Heart left ventricle (tissue), 16 donors: Measurements from ENCODE around the gene MYH10. TPM values are rescaled to one million over a fixed set of nuclear protein-coding genes. Genes with fewer than 3 reads are reported as not detected.

Source experiments
- ATAC-seq, 4 donors: fragments of 200-7000 bp; cut with Tn5 transposase; one replicate each; pipeline ENCODE4 v1.9.1; 2020 to 2022; ENCODE audit warnings: moderate library complexity in 4 of 4, mild to moderate bottlenecking in 3 of 4, moderate number of reproducible peaks in 1 of 4
- DNase-seq, 5 donors: peaks; one replicate each; pipeline ENCODE4 v3.0.0-alpha.2; 2020
- H3K27ac ChIP-seq, 12 donors: fragments of 200-600 bp; sonication (generic) in 4 of 12; one replicate each; pipeline versions ENCODE4 v1.5.0 to v1.8.0; 2016 to 2022; ENCODE audit warnings: mild to moderate bottlenecking in 2 of 12
- H3K27me3 ChIP-seq, 9 donors: fragments of 200-600 bp; sonication (generic) in 2 of 9; one replicate each; pipeline versions ENCODE4 v1.5.1 to v1.8.0; 2016 to 2022; ENCODE audit warnings: mild to moderate bottlenecking in 3 of 9
- H3K36me3 ChIP-seq, 9 donors: fragments of 200-600 bp; sonication (generic) in 2 of 9; one replicate each; pipeline versions ENCODE4 v1.5.0 to v1.8.0; 2018 to 2022; ENCODE audit warnings: mild to moderate bottlenecking in 2 of 9
- H3K4me1 ChIP-seq, 12 donors: fragments of 200-600 bp; sonication (generic) in 4 of 12; one replicate each; pipeline versions ENCODE4 v1.5.0 to v1.8.0; 2016 to 2022; ENCODE audit warnings: mild to moderate bottlenecking in 3 of 12
- H3K4me3 ChIP-seq, 12 donors: fragments of 200-600 bp; sonication (generic) in 4 of 12; one replicate each; pipeline versions ENCODE4 v1.5.0 to v1.8.0; 2017 to 2022; ENCODE audit warnings: mild to moderate bottlenecking in 9 of 12, moderate library complexity in 4 of 12
- H3K9me3 ChIP-seq, 12 donors: fragments of 200-600 bp; sonication (generic) in 4 of 12; one replicate each; pipeline versions ENCODE4 v1.5.0 to v1.8.0; 2016 to 2022; ENCODE audit warnings: mild to moderate bottlenecking in 1 of 12
- CTCF ChIP-seq, 12 donors: fragments of 200-600 bp; sonication (generic) in 4 of 12; IDR thresholded peaks; one replicate each; pipeline versions ENCODE4 v1.5.0 to v1.8.0; 2018 to 2022; ENCODE audit warnings: antibody characterized with exemption in 12 of 12, mild to moderate bottlenecking in 5 of 12
- POLR2A ChIP-seq, 2 donors: fragments of 450-650 bp; IDR thresholded peaks; one replicate each; pipeline ENCODE4 v1.6.1; 2017; ENCODE audit warnings: antibody characterized with exemption in 2 of 2, mild to moderate bottlenecking in 2 of 2, moderate library complexity in 2 of 2
- WGBS, 4 donors: extraction: QIAGEN DNeasy Blood & Tissue Kit in 2 of 4; methylation state at CpG; one replicate each; pipeline versions ENCODE4 v1.1.5 to v1.1.7; 2013 to 2018; 5-methylcytosine and 5-hydroxymethylcytosine counted together
- intact Hi-C, 10 donors: fragments of 100-400 bp; cut with DNase I; formaldehyde crosslinking; loops; one replicate each; pipeline versions ENCODE4 v1.11.1 to v1.14.2; 2022
- polyA plus RNA-seq, 2 donors: library from polyadenylated mRNA; stranded (reverse); fragments of 200-250 nt; gene quantifications; one replicate each; pipeline ENCODE4 v1.2.3, GENCODE V29; 2013
- total RNA-seq, 9 donors: library from RNA; depleted of rRNA in 2 of 9; stranded (reverse); fragments of >200 nt in 2 of 9; fragmentation: NEBNext Ultra II Directional in 3 of 9; extraction: Animal tissue kit (Norgen Biotek cat#: 25700) in 3 of 9; gene quantifications; one replicate each; pipeline versions ENCODE4 v1.1.0 to v1.2.4, GENCODE V29; 2016 to 2023
- donor health status: ischemic (EF 13 %, LVEDD 7.1; RV severe dilation, severe dysfunction).
- donor health status: healthy with polysubstance abuse.
- donor health status: DM: no; HTN: yes; CAD: no.
- donor health status: DM: no; HTN: no; CAD: no.
- donor health status: ischemic (EF 25% LVEDD 6.9; RV normal size, moderate dysfunction).
- donor health status: ischemic (EF 25% LVEDD 5.7; RV mildly dilated, moderate dysfunction).
- donor health status: healthy.
- donor health status: DM: yes; HTN: yes; CAD: no.
- donor health status: ischemic (EF 35%, LVEDD 5.7; RV mildly dilated, moderate dysfunction).
- donor health status: nonischemic (EF 11% LVEDD 7.7; RV severe dilation, severe dysfunction).
- donor health status: DM: yes; HTN: yes; CAD: no.
- donor health status: PGD.
- donor health status: ischemic (EF 29% LVEDD 5.4; RV normal size, mild dysfunction).
- donor health status: nonischemic (EF 23%, LVEDD 6.1; RV moderate dilation, normal function).

Gene MYH10
- total and polyA plus RNA-seq, 11 donors = 10.6 to 62.1 (median 35.2) TPM

- Histone ChIP-seq H3K4me1 (peaks cover 0 to 13% (median 0%) of the 10 kb centered on the region in 12 donors), H3K36me3 (no peaks in the 10 kb centered on the region), H3K4me3 (no peak overlapping the region), H3K9me3 (no peaks in the 10 kb centered on the region), H3K27me3 (no peaks in the 10 kb centered on the region), H3K27ac (peak overlapping the region in 2 of 12 donors; percentile 9 to 56)
- TF ChIP-seq POLR2A (IDR thresholded peaks at IDR 0.05) (no peak), CTCF (IDR thresholded peaks at IDR 0.05) (no peak)
- no peak for DNase-seq
- peak in 1 of 4 donors; percentile 11 for ATAC-seq
- intact Hi-C loops = loop anchor here in 2 of 10 donors (10.0 kb wide), 2 partner anchors 75 to 85 kb away; no protein-coding TSS in a partner anchor
- WGBS, 4 donors = 96 to 100% (median 100%) methylated on average over 1 of the region's 1 CpG
Measured at GRCh38 chr17:8650119-8650499, 19.6 kb upstream of the MYH10 start.

GRCh38 chr17:8649157-8650118 lies 18.9 kb upstream of the MYH10 start:
- Histone ChIP-seq H3K4me3 (no peak overlapping the region), H3K36me3 (no peaks in the 10 kb centered on the region), H3K27me3 (no peaks in the 10 kb centered on the region), H3K4me1 (peaks cover 0 to 13% (median 0%) of the 10 kb centered on the region in 12 donors), H3K9me3 (no peaks in the 10 kb centered on the region), H3K27ac (peak overlapping the region in 4 of 12 donors; percentile 18 to 82 (median 44))
- TF ChIP-seq POLR2A (IDR thresholded peaks at IDR 0.05) = no peak
- TF ChIP-seq CTCF (IDR thresholded peaks at IDR 0.05) = no peak
- WGBS, 4 donors = 68 to 76% (median 71%) methylated on average over 17 of the region's 17 CpGs
- ATAC-seq (peak in 3 of 4 donors; percentile 81 to 96 (median 88)), DNase-seq (peak in 3 of 5 donors; percentile 15 to 62 (median 30))
- intact Hi-C loops = loop anchor here in 2 of 10 donors (10.0 kb wide), 2 partner anchors 75 to 85 kb away; no protein-coding TSS in a partner anchor

GRCh38 chr17:8647956-8648355 lies 17.4 kb upstream of the MYH10 start:
- intact Hi-C loops = no loop called here
- H3K27ac ChIP-seq = no peak overlapping the region
- no peak for DNase-seq
- WGBS, 4 donors = 93 to 96% (median 95%) methylated on average over 7 of the region's 7 CpGs
- no peaks in the 10 kb centered on the region for H3K27me3 ChIP-seq
- no peaks in the 10 kb centered on the region for H3K9me3 ChIP-seq
- H3K36me3 ChIP-seq = no peaks in the 10 kb centered on the region
- no peak for ATAC-seq
- TF ChIP-seq CTCF (IDR thresholded peaks at IDR 0.05) = no peak
- no peak overlapping the region for H3K4me3 ChIP-seq
- H3K4me1 ChIP-seq = peaks cover 0 to 13% (median 0%) of the 10 kb centered on the region in 12 donors

GRCh38 chr17:8647202-8647601 lies 16.7 kb upstream of the MYH10 start:
- H3K27ac ChIP-seq = no peak overlapping the region

More at GRCh38 chr17:8647202-8647601, 16.7 kb upstream of the MYH10 start:
- H3K4me1 ChIP-seq = peaks cover 0 to 13% (median 0%) of the 10 kb centered on the region in 12 donors
- TF ChIP-seq CTCF (IDR thresholded peaks at IDR 0.05) (no peak), POLR2A (IDR thresholded peaks at IDR 0.05) (no peak)
- no peak for ATAC-seq
- no peaks in the 10 kb centered on the region for H3K9me3 ChIP-seq
- no peaks in the 10 kb centered on the region for H3K36me3 ChIP-seq
- intact Hi-C loops = no loop called here
- no peak for DNase-seq
- no peak overlapping the region for H3K4me3 ChIP-seq
- WGBS, 4 donors = 90 to 92% (median 91%) methylated on average over 7 of the region's 7 CpGs
- no peaks in the 10 kb centered on the region for H3K27me3 ChIP-seq
